ENCODE data around the gene ZNF283.
A peak's percentile ranks its signal among the peaks of the same experiment; 100 is the strongest.
"Not testable (repeated sequence)": the region's sequence is repeated elsewhere in the genome, so short reads cannot be mapped to it uniquely, and the experiment has no call there.

ZNF283 gene

GRCh38 chr19:43848821-43849220 is 21.7 kb downstream of the ZNF283 start:
- DNase-seq (ENCODE audit: low read depth, low spot score), result no peak

DNA sequence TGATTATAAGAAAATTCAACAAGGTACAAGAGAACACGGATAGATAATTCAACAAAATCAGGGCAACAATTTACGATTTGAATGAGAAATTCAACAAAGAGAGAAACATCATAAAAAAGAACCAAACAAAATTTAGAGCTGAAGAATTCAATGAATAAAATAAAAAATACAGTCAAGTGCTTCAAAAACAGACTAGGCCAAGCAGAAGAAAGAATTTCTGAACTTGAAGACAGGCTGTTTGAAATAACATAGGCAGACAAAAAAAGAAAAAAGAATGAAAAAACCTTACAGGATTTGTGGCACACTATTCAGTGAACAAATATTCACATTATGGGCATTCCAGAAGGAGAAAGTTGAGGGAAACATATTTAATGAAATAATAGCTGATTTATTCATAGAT is 31.1 kb downstream of the ZNF283 start:
- DNase-seq (ENCODE audit: low read depth, low spot score), result no peak

DNA sequence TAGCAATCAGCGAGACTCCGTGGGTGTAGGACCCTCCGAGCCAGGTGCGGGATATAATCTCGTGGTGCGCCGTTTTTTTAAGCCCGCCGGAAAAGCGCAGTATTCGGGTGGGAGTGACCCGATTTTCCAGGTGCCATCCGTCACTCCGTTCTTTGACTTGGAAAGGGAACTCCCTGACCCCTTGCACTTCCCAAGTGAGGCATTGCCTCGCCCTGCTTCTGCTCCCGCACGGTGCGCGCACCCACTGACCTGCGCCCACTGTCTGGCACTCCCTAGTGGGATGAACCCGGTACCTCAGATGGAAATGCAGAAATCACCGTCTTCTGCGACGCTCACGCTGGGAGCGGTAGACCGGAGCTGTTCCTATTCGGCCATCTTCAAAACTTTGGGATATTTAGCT is 39.8 kb downstream of the ZNF283 start:
- not testable (repeated sequence) for DNase-seq (ENCODE audit: low read depth, low spot score)

GRCh38 chr19:43872547-43873336 is 45.6 kb downstream of the ZNF283 start:
- peak; percentile 5 for DNase-seq (ENCODE audit: low read depth, low spot score)

- no peak for DNase-seq (ENCODE audit: low read depth, low spot score)
These were observed 53.4 kb downstream of the ZNF283 start for GRCh38 chr19:43880483-43880882.

DNA sequence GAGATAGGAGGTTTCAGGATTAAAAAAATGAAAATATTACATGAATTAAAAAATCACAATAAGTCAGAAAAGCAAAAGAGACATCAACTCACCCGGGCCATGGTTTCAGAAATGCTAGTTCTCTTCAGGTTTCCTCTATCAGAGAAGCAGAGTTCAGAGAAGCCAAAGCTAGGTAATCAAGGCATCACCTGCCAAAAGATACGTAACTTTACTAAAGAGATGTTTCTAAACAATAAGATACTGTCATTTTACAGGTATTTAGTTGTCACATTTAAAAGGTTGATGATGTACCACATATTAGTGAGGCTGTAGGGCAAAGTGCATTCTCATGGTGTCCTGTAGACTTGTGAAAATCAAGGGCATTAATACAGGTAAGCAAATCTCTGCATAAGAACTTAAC is 56.7 kb downstream of the ZNF283 start, which contains the start of gene ZNF404:
Gene ZNF404, minus strand, starts transcription at position 101 of the 400 bp plus-strand sequence.
- DNase-seq (ENCODE audit: low read depth, low spot score), result no peak

DNA sequence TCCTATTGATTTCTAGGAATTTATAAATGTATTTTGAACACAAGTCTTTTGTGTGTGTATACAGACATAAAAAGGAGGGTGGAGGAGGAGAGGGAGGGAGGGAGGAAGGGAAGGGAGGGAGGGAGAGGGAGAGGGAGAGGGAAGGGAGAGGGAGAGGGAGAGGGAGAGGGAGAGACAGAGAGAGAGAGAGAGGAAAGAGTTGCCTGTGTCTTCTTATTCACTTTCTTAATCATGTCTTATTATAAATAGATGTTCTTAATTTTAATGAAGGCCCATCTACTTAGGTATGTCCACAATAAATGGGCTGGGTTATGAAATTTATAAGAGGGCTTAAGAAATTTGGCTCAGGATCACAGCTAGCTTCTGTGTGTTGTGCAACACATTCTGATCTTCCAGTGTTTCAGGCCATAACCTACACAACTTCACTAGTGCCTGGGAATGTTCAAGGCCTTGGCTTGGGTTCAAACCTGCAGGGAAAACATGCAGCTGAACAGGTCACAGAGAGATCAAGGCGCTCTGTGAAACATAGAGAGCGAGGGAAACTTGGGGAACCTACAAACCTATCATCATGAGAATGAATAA is 68.7 kb downstream of the ZNF283 start:
- DNase-seq (ENCODE audit: low read depth, low spot score), result no peak

Data from astrocyte of the hippocampus (primary cell).